Endothelial cell (in vitro differentiated cells): Measurements from ENCODE around the gene ADAM12. TPM values are rescaled to one million over a fixed set of nuclear protein-coding genes. Genes with fewer than 3 reads are reported as not detected.
A peak's percentile ranks its signal among the peaks of the same experiment; 100 is the strongest.
"Not testable (repeated sequence)": the region's sequence is repeated elsewhere in the genome, so short reads cannot be mapped to it uniquely, and the experiment has no call there.

ENCODE experiments used
- DNase-seq: peaks from one replicate; pipeline ENCODE4 v3.0.0; 2021; ENCODE audit warnings: low spot score
- H3K27ac Mint-ChIP-seq: one replicate; pipeline ENCODE4 v1.8.0; 2021; ENCODE audit warnings: mixed read lengths, inconsistent platforms; ENCODE audit not compliant: unreplicated experiment
- H3K27me3 Mint-ChIP-seq: one replicate; pipeline ENCODE4 v1.8.0; 2021; ENCODE audit warnings: mild to moderate bottlenecking, moderate library complexity, mixed read lengths, inconsistent platforms; ENCODE audit not compliant: unreplicated experiment
- H3K36me3 Mint-ChIP-seq: one replicate; pipeline ENCODE4 v1.8.0; 2021; ENCODE audit warnings: mild to moderate bottlenecking, low read depth, mixed read lengths, inconsistent platforms; ENCODE audit not compliant: unreplicated experiment
- H3K4me1 Mint-ChIP-seq: one replicate; pipeline ENCODE4 v1.8.0; 2021; ENCODE audit warnings: mild to moderate bottlenecking, mixed read lengths, inconsistent platforms; ENCODE audit not compliant: unreplicated experiment
- H3K4me3 Mint-ChIP-seq: one replicate; pipeline ENCODE4 v1.8.0; 2021; ENCODE audit warnings: mild to moderate bottlenecking, mixed read lengths, inconsistent platforms; ENCODE audit not compliant: unreplicated experiment
- H3K9me3 Mint-ChIP-seq: one replicate; pipeline ENCODE4 v1.8.0; 2021; ENCODE audit warnings: mixed read lengths, inconsistent platforms; ENCODE audit not compliant: unreplicated experiment
- total RNA-seq: library from RNA; stranded (reverse); fragmentation: NEBNext Ultra II Directional; extraction: Animal tissue kit (Norgen Biotek cat#: 25700); gene quantifications from one replicate; pipeline ENCODE4 v1.2.1, GENCODE V29; 2021; ENCODE audit not compliant: unreplicated experiment
- TF ChIP-seq, protein P1 (sequence below): fragments of 200-600 bp; sonication (generic); IDR thresholded peaks from one replicate; pipeline ENCODE4 v1.5.0; 2021; ENCODE audit warnings: antibody characterized with exemption; ENCODE audit not compliant: unreplicated experiment

The ADAM12 gene
- total RNA-seq, 1 donor from 2014 or later = 9.0 TPM

DNA sequence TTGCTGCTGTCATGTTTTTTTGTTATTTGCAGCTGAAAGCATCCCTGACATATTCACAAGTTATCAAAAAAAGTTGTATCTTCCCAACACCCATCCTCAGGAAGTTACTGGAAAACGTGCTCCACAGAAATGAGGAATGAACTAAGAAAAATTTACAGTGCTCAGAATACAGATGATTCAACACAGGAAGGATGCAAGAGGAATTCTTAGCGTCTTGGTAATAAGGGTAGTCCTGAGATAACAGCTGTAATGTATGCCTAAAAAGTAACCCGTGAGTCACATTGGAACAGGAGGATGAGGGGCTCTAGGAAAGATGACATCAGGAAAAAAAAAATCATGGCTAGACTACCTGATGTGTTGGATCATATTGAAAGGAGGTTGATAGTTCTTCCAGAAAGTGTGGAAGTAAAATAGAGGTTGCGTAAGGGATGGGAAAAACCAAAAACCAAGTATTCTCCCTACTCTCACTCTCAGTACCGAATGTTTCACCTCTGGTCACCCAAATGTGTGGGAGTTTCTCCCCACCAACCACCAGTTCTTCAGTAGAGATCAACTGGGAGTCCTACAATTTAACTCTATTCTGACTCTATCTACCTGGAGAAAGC is 3.9 kb downstream of the ADAM12 start:
- H3K27me3 Mint-ChIP-seq = peaks cover 9% of the 10 kb centered on the region

DNA sequence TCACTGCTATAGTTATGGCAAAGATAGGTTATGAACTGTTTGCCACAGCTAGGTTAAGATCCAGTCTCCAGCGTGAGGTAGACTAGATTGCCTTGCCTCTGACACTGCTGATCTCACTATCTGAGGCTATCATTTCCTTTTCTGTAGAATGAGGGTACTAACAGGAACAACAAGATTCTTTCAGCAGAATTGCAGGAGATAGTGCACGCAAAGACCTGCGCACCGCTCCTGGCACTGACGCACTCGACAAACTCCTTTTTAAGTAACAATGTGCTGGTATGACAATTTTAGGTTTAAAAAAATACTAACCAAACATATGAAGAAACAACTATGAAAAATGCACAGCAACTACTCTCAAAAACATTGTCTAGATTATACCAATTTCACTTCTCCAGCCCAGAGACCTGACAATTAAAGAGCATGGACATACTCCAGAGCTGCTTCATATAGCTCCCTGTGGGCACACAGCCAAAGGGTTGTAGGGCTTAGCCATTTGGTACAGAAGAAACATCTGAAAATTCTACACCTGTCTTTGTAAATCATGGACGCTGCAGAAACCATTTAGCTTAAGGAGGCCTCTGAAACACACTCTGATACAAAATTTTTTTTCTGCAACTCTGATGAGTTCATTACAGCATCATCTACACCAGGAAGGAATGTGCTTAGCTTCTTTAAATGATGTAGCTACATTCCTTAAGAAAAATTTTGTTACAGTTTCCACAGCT is 7.8 kb downstream of the ADAM12 start:
- no peak for DNase-seq
- H3K36me3 Mint-ChIP-seq = no peaks in the 10 kb centered on the region
- peaks cover 1% of the 10 kb centered on the region for H3K27me3 Mint-ChIP-seq
- TF ChIP-seq, protein P1, sequence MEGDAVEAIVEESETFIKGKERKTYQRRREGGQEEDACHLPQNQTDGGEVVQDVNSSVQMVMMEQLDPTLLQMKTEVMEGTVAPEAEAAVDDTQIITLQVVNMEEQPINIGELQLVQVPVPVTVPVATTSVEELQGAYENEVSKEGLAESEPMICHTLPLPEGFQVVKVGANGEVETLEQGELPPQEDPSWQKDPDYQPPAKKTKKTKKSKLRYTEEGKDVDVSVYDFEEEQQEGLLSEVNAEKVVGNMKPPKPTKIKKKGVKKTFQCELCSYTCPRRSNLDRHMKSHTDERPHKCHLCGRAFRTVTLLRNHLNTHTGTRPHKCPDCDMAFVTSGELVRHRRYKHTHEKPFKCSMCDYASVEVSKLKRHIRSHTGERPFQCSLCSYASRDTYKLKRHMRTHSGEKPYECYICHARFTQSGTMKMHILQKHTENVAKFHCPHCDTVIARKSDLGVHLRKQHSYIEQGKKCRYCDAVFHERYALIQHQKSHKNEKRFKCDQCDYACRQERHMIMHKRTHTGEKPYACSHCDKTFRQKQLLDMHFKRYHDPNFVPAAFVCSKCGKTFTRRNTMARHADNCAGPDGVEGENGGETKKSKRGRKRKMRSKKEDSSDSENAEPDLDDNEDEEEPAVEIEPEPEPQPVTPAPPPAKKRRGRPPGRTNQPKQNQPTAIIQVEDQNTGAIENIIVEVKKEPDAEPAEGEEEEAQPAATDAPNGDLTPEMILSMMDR = no peak
- H3K4me3 Mint-ChIP-seq = no peak overlapping the region
- H3K9me3 Mint-ChIP-seq = no peaks in the 10 kb centered on the region
- peaks cover 1% of the 10 kb centered on the region for H3K4me1 Mint-ChIP-seq
- H3K27ac Mint-ChIP-seq = no peak overlapping the region

More for the DNA sequence above, 3.9 kb downstream of the ADAM12 start:
- DNase-seq = no peak
- Mint-ChIP-seq H3K27ac (peak overlapping the region; percentile 0), H3K9me3 (no peaks in the 10 kb centered on the region), H3K36me3 (peaks cover 8% of the 10 kb centered on the region), H3K4me1 (peaks cover 16% of the 10 kb centered on the region), H3K4me3 (no peak overlapping the region)
- TF ChIP-seq, protein P1 = no peak

DNA sequence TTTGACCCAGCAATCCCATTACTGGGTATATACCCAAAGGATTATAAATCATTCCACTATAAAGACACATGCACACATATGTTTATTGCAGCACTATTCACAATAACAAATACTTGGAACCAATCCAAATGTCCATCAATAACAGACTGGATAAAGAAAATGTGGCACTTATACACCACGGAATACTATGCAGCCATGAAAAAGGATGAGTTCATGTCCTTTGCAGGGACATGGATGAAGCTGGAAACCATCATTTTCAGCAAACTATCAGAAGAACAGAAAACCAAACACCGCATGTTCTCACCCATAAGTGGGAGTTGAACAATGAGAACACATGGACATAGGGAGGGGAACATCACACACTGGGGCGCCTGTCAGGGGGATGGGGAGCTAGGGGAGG is 9.1 kb downstream of the ADAM12 start:
- not testable (repeated sequence) for H3K36me3 Mint-ChIP-seq, H3K27ac Mint-ChIP-seq, H3K4me3 Mint-ChIP-seq, H3K27me3 Mint-ChIP-seq, H3K4me1 Mint-ChIP-seq, H3K9me3 Mint-ChIP-seq, DNase-seq

DNA sequence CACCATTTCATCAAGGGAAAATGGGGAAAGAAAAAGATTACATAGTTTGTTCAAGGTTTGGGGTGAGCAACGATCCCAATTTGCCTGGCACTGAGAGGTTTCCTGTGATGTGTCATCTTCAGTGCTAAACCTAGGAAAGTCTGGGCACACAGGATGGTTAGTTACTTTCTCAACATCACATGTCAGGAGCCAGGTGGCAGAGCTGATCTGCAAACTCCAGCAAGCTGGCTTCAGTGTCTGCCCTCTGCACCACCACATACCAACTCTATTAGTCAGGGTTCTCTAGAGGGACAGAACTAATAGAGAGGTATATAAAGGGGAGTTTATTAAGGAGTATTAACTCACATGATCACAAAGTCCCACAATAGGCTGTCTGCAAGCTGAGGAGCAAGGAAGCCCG is 11.3 kb downstream of the ADAM12 start:
- Mint-ChIP-seq H3K4me1 (no peaks in the 10 kb centered on the region), H3K4me3 (no peak overlapping the region)
- TF ChIP-seq, protein P1 = no peak

DNA sequence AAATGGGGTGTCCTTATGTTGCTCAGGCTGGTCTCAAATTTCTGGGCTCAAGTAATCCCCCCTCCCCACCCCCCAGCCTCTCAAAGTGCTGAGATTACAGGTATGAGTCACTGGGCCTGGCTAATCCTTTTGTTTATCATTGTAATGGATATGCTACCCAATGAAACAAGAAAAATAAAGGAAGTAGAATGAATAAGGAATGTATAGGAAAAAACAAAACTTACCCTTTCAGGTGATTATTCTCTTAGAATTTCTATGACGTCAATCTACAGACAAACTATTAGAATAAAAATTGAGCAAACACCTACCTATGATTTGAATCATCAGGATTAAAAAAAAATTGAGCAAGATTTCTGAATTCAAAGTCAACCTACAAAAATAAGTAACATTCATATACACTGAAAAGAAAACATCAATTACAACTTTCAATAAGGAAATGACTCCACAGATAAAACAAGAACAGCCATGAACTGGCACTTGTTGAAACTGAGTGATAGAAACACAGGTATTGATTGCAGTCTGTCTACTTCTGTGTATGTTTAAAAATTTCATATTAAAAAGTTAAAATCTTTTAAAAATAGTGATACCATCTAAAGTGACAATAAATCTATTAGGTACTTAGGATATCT is 12.2 kb downstream of the ADAM12 start:
- Mint-ChIP-seq H3K4me3 (no peak overlapping the region), H3K4me1 (no peaks in the 10 kb centered on the region), H3K9me3 (no peaks in the 10 kb centered on the region), H3K27me3 (no peaks in the 10 kb centered on the region), H3K27ac (no peak overlapping the region), H3K36me3 (peaks cover 8% of the 10 kb centered on the region)
- TF ChIP-seq, protein P1 = no peak
- no peak for DNase-seq

More for the DNA sequence above, 11.3 kb downstream of the ADAM12 start:
- Mint-ChIP-seq H3K27me3 (no peaks in the 10 kb centered on the region), H3K36me3 (peaks cover 8% of the 10 kb centered on the region), H3K9me3 (no peaks in the 10 kb centered on the region), H3K27ac (no peak overlapping the region)
- DNase-seq = no peak
